ENCODE data around the gene MED1.

DNA sequence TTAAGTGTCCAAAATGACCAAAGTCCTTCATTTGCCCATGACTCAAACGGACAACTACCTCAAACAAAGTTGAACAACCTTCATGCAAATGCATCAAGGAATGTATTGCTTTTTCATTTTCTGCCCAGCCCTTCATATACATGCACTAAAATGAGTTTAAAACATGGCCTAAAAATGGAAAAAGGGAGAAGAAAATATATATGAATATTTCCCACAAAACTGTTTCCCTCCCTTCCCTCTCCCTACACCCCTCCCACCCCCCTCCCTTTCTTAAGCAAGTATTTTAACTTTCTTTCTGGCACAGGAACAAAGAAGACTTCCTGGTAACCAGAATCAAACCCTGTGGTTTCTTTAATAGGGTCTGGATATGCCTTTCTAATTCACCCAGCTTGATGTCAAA, 44.1 kb downstream of the MED1 start:
- TF ChIP-seq, protein P1, sequence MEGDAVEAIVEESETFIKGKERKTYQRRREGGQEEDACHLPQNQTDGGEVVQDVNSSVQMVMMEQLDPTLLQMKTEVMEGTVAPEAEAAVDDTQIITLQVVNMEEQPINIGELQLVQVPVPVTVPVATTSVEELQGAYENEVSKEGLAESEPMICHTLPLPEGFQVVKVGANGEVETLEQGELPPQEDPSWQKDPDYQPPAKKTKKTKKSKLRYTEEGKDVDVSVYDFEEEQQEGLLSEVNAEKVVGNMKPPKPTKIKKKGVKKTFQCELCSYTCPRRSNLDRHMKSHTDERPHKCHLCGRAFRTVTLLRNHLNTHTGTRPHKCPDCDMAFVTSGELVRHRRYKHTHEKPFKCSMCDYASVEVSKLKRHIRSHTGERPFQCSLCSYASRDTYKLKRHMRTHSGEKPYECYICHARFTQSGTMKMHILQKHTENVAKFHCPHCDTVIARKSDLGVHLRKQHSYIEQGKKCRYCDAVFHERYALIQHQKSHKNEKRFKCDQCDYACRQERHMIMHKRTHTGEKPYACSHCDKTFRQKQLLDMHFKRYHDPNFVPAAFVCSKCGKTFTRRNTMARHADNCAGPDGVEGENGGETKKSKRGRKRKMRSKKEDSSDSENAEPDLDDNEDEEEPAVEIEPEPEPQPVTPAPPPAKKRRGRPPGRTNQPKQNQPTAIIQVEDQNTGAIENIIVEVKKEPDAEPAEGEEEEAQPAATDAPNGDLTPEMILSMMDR (IDR thresholded peaks at IDR 0.05), result no peak
- TF ChIP-seq POLR2AphosphoS5 (IDR thresholded peaks at IDR 0.05; ENCODE audit: low read depth, low read length), result no peak
- TF ChIP-seq, protein P2, sequence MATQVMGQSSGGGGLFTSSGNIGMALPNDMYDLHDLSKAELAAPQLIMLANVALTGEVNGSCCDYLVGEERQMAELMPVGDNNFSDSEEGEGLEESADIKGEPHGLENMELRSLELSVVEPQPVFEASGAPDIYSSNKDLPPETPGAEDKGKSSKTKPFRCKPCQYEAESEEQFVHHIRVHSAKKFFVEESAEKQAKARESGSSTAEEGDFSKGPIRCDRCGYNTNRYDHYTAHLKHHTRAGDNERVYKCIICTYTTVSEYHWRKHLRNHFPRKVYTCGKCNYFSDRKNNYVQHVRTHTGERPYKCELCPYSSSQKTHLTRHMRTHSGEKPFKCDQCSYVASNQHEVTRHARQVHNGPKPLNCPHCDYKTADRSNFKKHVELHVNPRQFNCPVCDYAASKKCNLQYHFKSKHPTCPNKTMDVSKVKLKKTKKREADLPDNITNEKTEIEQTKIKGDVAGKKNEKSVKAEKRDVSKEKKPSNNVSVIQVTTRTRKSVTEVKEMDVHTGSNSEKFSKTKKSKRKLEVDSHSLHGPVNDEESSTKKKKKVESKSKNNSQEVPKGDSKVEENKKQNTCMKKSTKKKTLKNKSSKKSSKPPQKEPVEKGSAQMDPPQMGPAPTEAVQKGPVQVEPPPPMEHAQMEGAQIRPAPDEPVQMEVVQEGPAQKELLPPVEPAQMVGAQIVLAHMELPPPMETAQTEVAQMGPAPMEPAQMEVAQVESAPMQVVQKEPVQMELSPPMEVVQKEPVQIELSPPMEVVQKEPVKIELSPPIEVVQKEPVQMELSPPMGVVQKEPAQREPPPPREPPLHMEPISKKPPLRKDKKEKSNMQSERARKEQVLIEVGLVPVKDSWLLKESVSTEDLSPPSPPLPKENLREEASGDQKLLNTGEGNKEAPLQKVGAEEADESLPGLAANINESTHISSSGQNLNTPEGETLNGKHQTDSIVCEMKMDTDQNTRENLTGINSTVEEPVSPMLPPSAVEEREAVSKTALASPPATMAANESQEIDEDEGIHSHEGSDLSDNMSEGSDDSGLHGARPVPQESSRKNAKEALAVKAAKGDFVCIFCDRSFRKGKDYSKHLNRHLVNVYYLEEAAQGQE (IDR thresholded peaks at IDR 0.05; ENCODE audit: insufficient read depth in 1 of 2, low read depth in 2 of 2, low read length in 1 of 2), result no peak

All from Panc1 (cell line).